OCI-LY7 (cell line): Measurements from ENCODE around the gene CD8A. TPM values are rescaled to one million over a fixed set of nuclear protein-coding genes. Genes with fewer than 3 reads are reported as not detected.

Experiments used
- BruUV-seq: library from RNA; stranded (reverse); fragments of 400-500 nt; replicated peaks from 2 replicates; lab custom pipeline; 2021; lab: Mats Ljungman, UMichigan
- CTCF ChIA-PET: fragments of 300-600 bp; sonication (Branson Sonifier 250); formaldehyde crosslinking; loops from one replicate; lab custom pipeline; 2022; ENCODE audit warnings: antibody characterized with exemption; ENCODE audit not compliant: unreplicated experiment; lab: Charles Lee
- POLR2A ChIA-PET: fragments of 300-600 bp; sonication (Branson Sonifier 250); formaldehyde crosslinking; loops from one replicate; lab custom pipeline; 2022; ENCODE audit warnings: antibody characterized with exemption; lab: Charles Lee
- DNase-seq: peaks from one replicate; pipeline ENCODE4 v3.0.0-alpha.2; 2015; ENCODE audit warnings: low spot score
- H2AFZ ChIP-seq: fragments of 200-600 bp; sonication (generic), shearing (Covaris generic); 2 replicates; pipeline ENCODE4 v1.6.1; 2014; ENCODE audit warnings: mild to moderate bottlenecking, antibody characterized with exemption, low read length, moderate library complexity
- H3K27ac ChIP-seq: fragments of 200-600 bp; sonication (generic); 2 replicates; pipeline ENCODE4 v1.5.1; 2014; ENCODE audit warnings: mixed run types, low read depth, mild to moderate bottlenecking, moderate library complexity, low read length, inconsistent platforms; ENCODE audit not compliant: poor library complexity, severe bottlenecking
- H3K36me3 ChIP-seq: fragments of 200-600 bp; sonication (generic); 2 replicates; pipeline ENCODE4 v1.6.1; 2014; ENCODE audit warnings: mild to moderate bottlenecking, antibody characterized with exemption, low read length, moderate library complexity, mixed read lengths; ENCODE audit not compliant: insufficient read depth
- H3K4me1 ChIP-seq: fragments of 200-600 bp; sonication (generic); 2 replicates; pipeline ENCODE4 v1.5.1; 2014; ENCODE audit warnings: mild to moderate bottlenecking, low read length; ENCODE audit not compliant: insufficient read depth, poor library complexity, severe bottlenecking
- H3K4me2 ChIP-seq: fragments of 200-600 bp; sonication (generic); 2 replicates; pipeline ENCODE4 v1.6.1; 2014; ENCODE audit warnings: mild to moderate bottlenecking, low read length
- H3K4me3 ChIP-seq: fragments of 200-600 bp; sonication (generic); 2 replicates; pipeline ENCODE4 v1.5.1; 2014; ENCODE audit warnings: mild to moderate bottlenecking, low read depth, low read length; ENCODE audit not compliant: poor library complexity, severe bottlenecking
- H3K79me2 ChIP-seq: fragments of 200-600 bp; sonication (generic); 2 replicates; pipeline ENCODE4 v1.6.1; 2016; ENCODE audit warnings: low read depth, mild to moderate bottlenecking, low read length, moderate library complexity, mixed read lengths; ENCODE audit not compliant: insufficient read depth
- H3K9me2 ChIP-seq: fragments of 200-600 bp; sonication (generic); 2 replicates; pipeline ENCODE4 v1.6.1; 2016; ENCODE audit warnings: mild to moderate bottlenecking, low read length, mixed read lengths; ENCODE audit not compliant: insufficient read depth
- H3K9me3 ChIP-seq: fragments of 200-600 bp; sonication (generic); 2 replicates; pipeline ENCODE4 v1.6.1; 2014; ENCODE audit warnings: mild to moderate bottlenecking, mixed run types, low read length, mixed read lengths
- H4K20me1 ChIP-seq: fragments of 200-600 bp; sonication (generic); 2 replicates; pipeline ENCODE4 v1.6.1; 2014; ENCODE audit warnings: mild to moderate bottlenecking, antibody characterized with exemption, low read length, moderate library complexity, mixed read lengths; ENCODE audit not compliant: insufficient read depth
- CTCF ChIP-seq: fragments of 200-600 bp; sonication (generic); conservative IDR thresholded peaks from 2 replicates; pipeline ENCODE4 v1.5.1; 2014; ENCODE audit warnings: mild to moderate bottlenecking, antibody characterized with exemption, low read length, moderate library complexity, mixed read lengths
- EZH2phosphoT487 ChIP-seq: fragments of 200-600 bp; sonication (generic); IDR thresholded peaks from 2 replicates; pipeline ENCODE4 v1.6.1; 2018; ENCODE audit warnings: low read depth, borderline replicate concordance, mild to moderate bottlenecking, mixed run types, antibody characterized with exemption, low read length, moderate library complexity, mixed read lengths
- intact Hi-C: fragments of 100-400 bp; cut with micrococcal nuclease; formaldehyde crosslinking; loops from one replicate; pipeline ENCODE4 v1.10.0; 2022; ENCODE audit not compliant: unreplicated experiment
- total RNA-seq, 2 experiments: library from RNA; depleted of rRNA in 1 of 2; stranded (reverse); fragments of >200 nt in 1 of 2; shearing (Covaris generic) in 1 of 2; gene quantifications; 2 replicates each; pipeline ENCODE4 v1.2.3, GENCODE V29; 2014 to 2022

CD8A gene
- total RNA-seq, 2 experiments from 2014 or later, result not detected

- TF ChIP-seq EZH2phosphoT487 (no peak), CTCF (no peak)
- Histone ChIP-seq H2AFZ (no peak overlapping the region), H3K4me2 (no peak overlapping the region), H3K9me2 (no peaks in the 10 kb centered on the region), H4K20me1 (no peaks in the 10 kb centered on the region), H3K27ac (no peak overlapping the region), H3K4me1 (no peaks in the 10 kb centered on the region), H3K9me3 (no peaks in the 10 kb centered on the region), H3K4me3 (no peak overlapping the region), H3K79me2 (no peaks in the 10 kb centered on the region), H3K36me3 (no peaks in the 10 kb centered on the region)
- intact Hi-C loops, result no loop called here
- POLR2A ChIA-PET, result no interaction called here
- no TSS peak for BruUV-seq
- no peak for DNase-seq
- CTCF ChIA-PET, result no interaction called here
Observed at GRCh38 chr2:86825036-86825692, 34.5 kb upstream of the CD8A start.

GRCh38 chr2:86822668-86823345 lies 32.1 kb upstream of the CD8A start:
- Histone ChIP-seq H3K9me3 (no peaks in the 10 kb centered on the region), H3K36me3 (no peaks in the 10 kb centered on the region), H3K79me2 (no peaks in the 10 kb centered on the region), H3K4me2 (no peak overlapping the region), H3K27ac (no peak overlapping the region), H3K9me2 (no peaks in the 10 kb centered on the region), H3K4me1 (no peaks in the 10 kb centered on the region), H2AFZ (no peak overlapping the region), H3K4me3 (no peak overlapping the region), H4K20me1 (no peaks in the 10 kb centered on the region)
- POLR2A ChIA-PET, result no interaction called here
- TF ChIP-seq EZH2phosphoT487 (no peak), CTCF (no peak)
- CTCF ChIA-PET, result no interaction called here
- intact Hi-C loops, result no loop called here
- DNase-seq, result no peak
- BruUV-seq, result no TSS peak

GRCh38 chr2:86821842-86822241 lies 31.1 kb upstream of the CD8A start:
- Histone ChIP-seq H3K79me2 (no peaks in the 10 kb centered on the region), H3K4me2 (no peak overlapping the region), H2AFZ (no peak overlapping the region), H3K27ac (no peak overlapping the region), H3K4me3 (no peak overlapping the region), H4K20me1 (no peaks in the 10 kb centered on the region), H3K36me3 (no peaks in the 10 kb centered on the region), H3K4me1 (no peaks in the 10 kb centered on the region), H3K9me2 (no peaks in the 10 kb centered on the region), H3K9me3 (no peaks in the 10 kb centered on the region)
- no TSS peak for BruUV-seq
- TF ChIP-seq CTCF, result no peak
- no peak for TF ChIP-seq EZH2phosphoT487
- ChIA-PET POLR2A (no interaction called here), CTCF (no interaction called here)
- DNase-seq, result no peak
- intact Hi-C loops, result no loop called here
